Endodermal cell (in vitro differentiated cells): ENCODE results near the gene MTCL1. TPM values are rescaled to one million over a fixed set of nuclear protein-coding genes. Genes with fewer than 3 reads are reported as not detected.

Experiments
- DNase-seq: peaks from one replicate; pipeline ENCODE4 v3.0.0-alpha.2; 2017
- H3K27ac ChIP-seq: 2 replicates; pipeline ENCODE4 v1.5.1; 2013; ENCODE audit warnings: mild to moderate bottlenecking, low read depth, low read length, moderate library complexity
- H3K27me3 ChIP-seq: 2 replicates; pipeline ENCODE4 v1.6.1; 2013; ENCODE audit warnings: mild to moderate bottlenecking, low read length, moderate library complexity; ENCODE audit not compliant: insufficient read depth, control insufficient read depth, poor library complexity, severe bottlenecking
- H3K36me3 ChIP-seq: 2 replicates; pipeline ENCODE4 v1.7.0; 2013; ENCODE audit warnings: mild to moderate bottlenecking, low read length, moderate library complexity; ENCODE audit not compliant: control insufficient read depth, insufficient read depth
- H3K4me1 ChIP-seq: one replicate; pipeline ENCODE4 v1.7.0; 2013; ENCODE audit warnings: low read length; ENCODE audit not compliant: control insufficient read depth, insufficient read depth
- H3K4me3 ChIP-seq: 2 replicates; pipeline ENCODE4 v1.5.1; 2013; ENCODE audit warnings: mild to moderate bottlenecking, low read length, moderate library complexity
- H3K9ac ChIP-seq: 2 replicates; pipeline ENCODE4 v1.6.1; 2013; ENCODE audit warnings: mild to moderate bottlenecking, low read length, moderate library complexity; ENCODE audit not compliant: poor library complexity, severe bottlenecking; ENCODE audit errors: extremely low read depth
- H3K9me3 ChIP-seq: 2 replicates; pipeline ENCODE4 v1.6.1; 2013; ENCODE audit warnings: mild to moderate bottlenecking, low read length, moderate library complexity; ENCODE audit not compliant: control insufficient read depth
- H3K27ac Mint-ChIP-seq: 2 replicates; pipeline ENCODE4 v1.8.0; 2020; ENCODE audit warnings: mixed read lengths
- H3K27me3 Mint-ChIP-seq: 2 replicates; pipeline ENCODE4 v1.8.0; 2021; ENCODE audit warnings: mild to moderate bottlenecking, mixed read lengths; ENCODE audit not compliant: insufficient read depth
- H3K36me3 Mint-ChIP-seq: 2 replicates; pipeline ENCODE4 v1.8.0; 2020; ENCODE audit warnings: low read depth, mixed read lengths
- H3K4me1 Mint-ChIP-seq: 2 replicates; pipeline ENCODE4 v1.8.0; 2020; ENCODE audit warnings: mixed read lengths
- H3K4me3 Mint-ChIP-seq: 2 replicates; pipeline ENCODE4 v1.8.0; 2020; ENCODE audit warnings: mild to moderate bottlenecking, moderate library complexity, mixed read lengths
- H3K9me3 Mint-ChIP-seq: 2 replicates; pipeline ENCODE4 v1.8.0; 2020; ENCODE audit warnings: mild to moderate bottlenecking, mixed read lengths
- WGBS, 2 experiments: methylation state at CpG; one replicate each; pipeline versions ENCODE4 v1.1.5 to v1.1.7; 2013; ENCODE audit warnings: missing lambda C conversion rate in 2 of 2, mixed read lengths in 1 of 2; ENCODE audit not compliant: insufficient coverage in 1 of 2, insufficient read length in 1 of 2; 5-methylcytosine and 5-hydroxymethylcytosine counted together
- total RNA-seq, 2 donors: library from RNA; stranded (reverse); fragmentation: NEBNext Ultra II Directional in 1 of 2; extraction: Animal tissue kit (Norgen Biotek cat#: 25700) in 1 of 2; gene quantifications; 2 replicates in 1 of 2; 3 replicates in 1 of 2; pipeline ENCODE4 v1.2.1, GENCODE V29; 2021
- TF ChIP-seq, protein P1 (sequence below): fragments of 200-600 bp; sonication (generic); conservative IDR thresholded peaks from 2 replicates; pipeline ENCODE4 v1.5.0; 2021; ENCODE audit warnings: antibody characterized with exemption, mild to moderate bottlenecking

MTCL1 gene
- total RNA-seq, 2 donors from 2014 or later, result 15.0 to 26.0 TPM

DNA sequence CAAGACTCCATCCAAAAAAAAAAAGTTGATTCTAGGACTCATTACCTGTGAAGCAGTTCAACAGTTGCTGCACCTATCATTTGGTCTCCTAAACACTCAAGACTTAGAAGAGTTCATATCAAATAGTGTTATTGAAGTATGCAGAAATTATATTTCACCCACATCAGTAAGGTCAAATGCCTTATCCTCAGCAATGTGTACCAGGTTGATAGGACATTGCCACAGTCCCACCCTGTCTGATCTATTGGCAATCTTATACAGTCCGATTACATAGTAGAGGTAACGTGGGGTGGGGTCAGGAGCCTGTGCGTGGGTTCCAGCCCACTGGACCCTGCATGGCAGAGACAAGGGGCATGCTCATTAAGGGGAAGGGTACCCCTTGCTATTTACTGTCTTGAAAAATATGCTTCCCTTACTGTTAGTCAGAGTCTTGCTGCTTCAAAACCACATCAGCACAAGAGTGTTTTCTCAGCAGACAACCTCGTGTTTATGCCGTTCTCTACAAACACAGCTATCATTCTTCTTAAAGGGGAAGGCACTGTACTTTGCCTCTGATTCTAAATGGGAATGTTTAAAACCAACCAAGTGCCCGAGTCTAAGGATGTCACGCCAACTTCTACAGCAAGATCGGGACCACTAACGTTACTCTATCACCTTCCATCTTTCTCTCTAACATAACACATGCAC is 115.2 kb downstream of the MTCL1 start:
- Histone ChIP-seq H3K9ac (no peak overlapping the region), H3K4me1 (no peaks in the 10 kb centered on the region), H3K27me3 (no peaks in the 10 kb centered on the region), H3K4me3 (no peak overlapping the region), H3K9me3 (no peaks in the 10 kb centered on the region), H3K27ac (peak overlapping the region; percentile 63), H3K36me3 (no peaks in the 10 kb centered on the region)
- no peak overlapping the region for H3K27ac Mint-ChIP-seq
- H3K27me3 Mint-ChIP-seq, result no peaks in the 10 kb centered on the region
- WGBS, 2 experiments, result 89 to 92% methylated on average over 5 to 9 of the region's 9 CpGs
- TF ChIP-seq, protein P1, sequence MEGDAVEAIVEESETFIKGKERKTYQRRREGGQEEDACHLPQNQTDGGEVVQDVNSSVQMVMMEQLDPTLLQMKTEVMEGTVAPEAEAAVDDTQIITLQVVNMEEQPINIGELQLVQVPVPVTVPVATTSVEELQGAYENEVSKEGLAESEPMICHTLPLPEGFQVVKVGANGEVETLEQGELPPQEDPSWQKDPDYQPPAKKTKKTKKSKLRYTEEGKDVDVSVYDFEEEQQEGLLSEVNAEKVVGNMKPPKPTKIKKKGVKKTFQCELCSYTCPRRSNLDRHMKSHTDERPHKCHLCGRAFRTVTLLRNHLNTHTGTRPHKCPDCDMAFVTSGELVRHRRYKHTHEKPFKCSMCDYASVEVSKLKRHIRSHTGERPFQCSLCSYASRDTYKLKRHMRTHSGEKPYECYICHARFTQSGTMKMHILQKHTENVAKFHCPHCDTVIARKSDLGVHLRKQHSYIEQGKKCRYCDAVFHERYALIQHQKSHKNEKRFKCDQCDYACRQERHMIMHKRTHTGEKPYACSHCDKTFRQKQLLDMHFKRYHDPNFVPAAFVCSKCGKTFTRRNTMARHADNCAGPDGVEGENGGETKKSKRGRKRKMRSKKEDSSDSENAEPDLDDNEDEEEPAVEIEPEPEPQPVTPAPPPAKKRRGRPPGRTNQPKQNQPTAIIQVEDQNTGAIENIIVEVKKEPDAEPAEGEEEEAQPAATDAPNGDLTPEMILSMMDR, result no peak
- no peaks in the 10 kb centered on the region for H3K9me3 Mint-ChIP-seq
- H3K36me3 Mint-ChIP-seq, result peaks cover 11% of the 10 kb centered on the region
- peaks cover 4% of the 10 kb centered on the region for H3K4me1 Mint-ChIP-seq
- DNase-seq, result no peak
- H3K4me3 Mint-ChIP-seq, result no peak overlapping the region

- Mint-ChIP-seq H3K27ac (no peak overlapping the region), H3K4me3 (no peak overlapping the region), H3K4me1 (peaks cover 4% of the 10 kb centered on the region), H3K27me3 (no peaks in the 10 kb centered on the region), H3K9me3 (no peaks in the 10 kb centered on the region), H3K36me3 (peaks cover 12% of the 10 kb centered on the region)
- TF ChIP-seq, protein P1, result no peak
- no peak overlapping the region for H3K4me3 ChIP-seq
- no peaks in the 10 kb centered on the region for H3K9me3 ChIP-seq
- no peaks in the 10 kb centered on the region for H3K27me3 ChIP-seq
- DNase-seq, result no peak
- peak overlapping the region; percentile 63 for H3K27ac ChIP-seq
- 72 to 88% methylated on average over 2 to 3 of the region's 3 CpGs for WGBS, 2 experiments
- H3K36me3 ChIP-seq, result no peaks in the 10 kb centered on the region
- no peaks in the 10 kb centered on the region for H3K4me1 ChIP-seq
- H3K9ac ChIP-seq, result no peak overlapping the region
Measured at GRCh38 chr18:8821083-8821465, 115.7 kb downstream of the MTCL1 start.

GRCh38 chr18:8821531-8821930 is 116.2 kb downstream of the MTCL1 start:
- Histone ChIP-seq H3K4me3 (no peak overlapping the region), H3K36me3 (no peaks in the 10 kb centered on the region), H3K27ac (no peak overlapping the region), H3K9ac (no peak overlapping the region), H3K4me1 (no peaks in the 10 kb centered on the region), H3K9me3 (no peaks in the 10 kb centered on the region), H3K27me3 (no peaks in the 10 kb centered on the region)
- Mint-ChIP-seq H3K36me3 (peaks cover 16% of the 10 kb centered on the region), H3K27me3 (no peaks in the 10 kb centered on the region), H3K4me3 (no peak overlapping the region), H3K4me1 (peaks cover 2% of the 10 kb centered on the region), H3K9me3 (no peaks in the 10 kb centered on the region), H3K27ac (no peak overlapping the region)
- WGBS, 2 experiments, result 100% methylated on average over 1 of the region's 1 CpG; no CpG with 5 or more reads in 1 of the 2 experiments
- TF ChIP-seq, protein P1, result no peak
- no peak for DNase-seq
